Smooth muscle cell (in vitro differentiated cells): ENCODE measurements around the gene CELSR1. TPM values are rescaled to one million over a fixed set of nuclear protein-coding genes. Genes with fewer than 3 reads are reported as not detected.

Experiments used
- DNase-seq: peaks from one replicate; lab custom pipeline; 2025; ENCODE audit not compliant: unreplicated experiment; lab: John Stamatoyannopoulos, UW
- H2AFZ ChIP-seq: fragments of 200-600 bp; sonication (generic); 2 replicates; pipeline ENCODE4 v1.6.0; 2016; ENCODE audit warnings: antibody characterized with exemption, low read depth, mild to moderate bottlenecking
- H3F3A ChIP-seq: fragments of 200-600 bp; sonication (generic); 2 replicates; pipeline ENCODE4 v1.6.0; 2017; ENCODE audit warnings: antibody characterized with exemption, low read depth
- H3K27ac ChIP-seq: fragments of 200-600 bp; sonication (generic); 2 replicates; pipeline ENCODE4 v1.5.1; 2016; ENCODE audit warnings: low read depth, mild to moderate bottlenecking
- H3K27me3 ChIP-seq: fragments of 200-600 bp; sonication (generic); 2 replicates; pipeline ENCODE4 v1.6.1; 2016; ENCODE audit warnings: low read depth, mild to moderate bottlenecking
- H3K36me3 ChIP-seq: fragments of 200-600 bp; sonication (generic); 2 replicates; pipeline ENCODE4 v1.5.1; 2016; ENCODE audit warnings: low read depth
- H3K4me1 ChIP-seq: fragments of 200-600 bp; sonication (generic); 2 replicates; pipeline ENCODE4 v1.5.1; 2016; ENCODE audit warnings: low read depth
- H3K4me2 ChIP-seq: fragments of 200-600 bp; sonication (generic); 2 replicates; pipeline ENCODE4 v1.6.0; 2016; ENCODE audit warnings: mild to moderate bottlenecking
- H3K4me3 ChIP-seq: fragments of 200-600 bp; sonication (generic); 2 replicates; pipeline ENCODE4 v1.5.1; 2016; ENCODE audit warnings: mild to moderate bottlenecking
- H3K79me2 ChIP-seq: fragments of 200-600 bp; sonication (generic); 2 replicates; pipeline ENCODE4 v1.6.0; 2016; ENCODE audit warnings: low read depth, mild to moderate bottlenecking
- H3K9ac ChIP-seq: fragments of 200-600 bp; sonication (generic); 2 replicates; pipeline ENCODE4 v1.6.0; 2016; ENCODE audit warnings: low read depth
- H3K9me3 ChIP-seq: fragments of 200-600 bp; sonication (generic); replicated peaks from 2 replicates; pipeline ENCODE4 v1.5.1; 2016; ENCODE audit warnings: low read depth
- H4K20me1 ChIP-seq: fragments of 200-600 bp; sonication (generic); 2 replicates; pipeline ENCODE4 v1.6.0; 2016; ENCODE audit warnings: low read depth
- CTCF ChIP-seq: fragments of 200-600 bp; sonication (generic); IDR thresholded peaks from 2 replicates; pipeline ENCODE4 v1.5.1; 2017; ENCODE audit warnings: borderline replicate concordance, mild to moderate bottlenecking, antibody characterized with exemption; ENCODE audit not compliant: insufficient read depth, poor library complexity, severe bottlenecking
- WGBS: methylation state at CpG from one replicate; pipeline ENCODE4 v1.1.7; 2016; ENCODE audit warnings: low lambda C conversion rate; 5-methylcytosine and 5-hydroxymethylcytosine counted together
- polyA plus RNA-seq: library from polyadenylated mRNA; unstranded; fragments of >200 nt; fragmentation: Nextera tagmentation; extraction: Ambion mirVana; gene quantifications from 2 replicates; pipeline ENCODE4 v1.2.1, GENCODE V29; 2016
- total RNA-seq: library from RNA; depleted of rRNA; stranded (reverse); fragments of >200 nt; gene quantifications from 2 replicates; pipeline ENCODE4 v1.2.3, GENCODE V29; 2014

Gene CELSR1
- total and polyA plus RNA-seq, 2 experiments from 2014 or later, result 3.6 to 15.2 TPM

- Histone ChIP-seq H3K27ac (no peak overlapping the region), H3K9me3 (no peaks in the 10 kb centered on the region), H3K79me2 (no peaks in the 10 kb centered on the region), H3K36me3 (no peaks in the 10 kb centered on the region), H3K4me3 (no peak overlapping the region), H4K20me1 (no peaks in the 10 kb centered on the region), H2AFZ (no peak overlapping the region), H3K27me3 (no peaks in the 10 kb centered on the region), H3K9ac (no peak overlapping the region), H3K4me1 (no peaks in the 10 kb centered on the region), H3K4me2 (no peak overlapping the region), H3F3A (no peaks in the 10 kb centered on the region)
- no peak for DNase-seq
- TF ChIP-seq CTCF, result no peak
- WGBS, result 95% methylated on average over 5 of the region's 5 CpGs
Measured at GRCh38 chr22:46447906-46448305, 89.5 kb downstream of the CELSR1 start.

- Histone ChIP-seq H3F3A (no peaks in the 10 kb centered on the region), H2AFZ (no peak overlapping the region), H3K9ac (no peak overlapping the region), H3K4me3 (no peak overlapping the region), H3K27me3 (no peaks in the 10 kb centered on the region), H4K20me1 (no peaks in the 10 kb centered on the region), H3K4me1 (no peaks in the 10 kb centered on the region), H3K9me3 (no peaks in the 10 kb centered on the region), H3K27ac (no peak overlapping the region), H3K4me2 (no peak overlapping the region), H3K79me2 (no peaks in the 10 kb centered on the region), H3K36me3 (no peaks in the 10 kb centered on the region)
- no peak for TF ChIP-seq CTCF
- WGBS, result 61% methylated on average over 4 of the region's 4 CpGs
- DNase-seq, result no peak
Measured at GRCh38 chr22:46446799-46447198, 90.6 kb downstream of the CELSR1 start.

GRCh38 chr22:46445771-46446420 lies 91.5 kb downstream of the CELSR1 start:
- H3K4me3 ChIP-seq, result no peak overlapping the region
- 90% methylated on average over 18 of the region's 21 CpGs for WGBS
- H3K36me3 ChIP-seq, result no peaks in the 10 kb centered on the region
- no peak overlapping the region for H2AFZ ChIP-seq
- no peak overlapping the region for H3K4me2 ChIP-seq
- TF ChIP-seq CTCF, result no peak
- H4K20me1 ChIP-seq, result no peaks in the 10 kb centered on the region
- no peak overlapping the region for H3K27ac ChIP-seq
- H3K4me1 ChIP-seq, result no peaks in the 10 kb centered on the region
- no peaks in the 10 kb centered on the region for H3K79me2 ChIP-seq
- H3K27me3 ChIP-seq, result no peaks in the 10 kb centered on the region
- no peak for DNase-seq
- no peaks in the 10 kb centered on the region for H3F3A ChIP-seq
- no peaks in the 10 kb centered on the region for H3K9me3 ChIP-seq
- H3K9ac ChIP-seq, result no peak overlapping the region

- Histone ChIP-seq H3K9me3 (no peaks in the 10 kb centered on the region), H3K4me1 (no peaks in the 10 kb centered on the region), H3K79me2 (no peaks in the 10 kb centered on the region), H3K27ac (no peak overlapping the region), H3K36me3 (no peaks in the 10 kb centered on the region), H3K4me3 (no peak overlapping the region), H3F3A (no peaks in the 10 kb centered on the region), H3K9ac (no peak overlapping the region), H3K4me2 (no peak overlapping the region), H4K20me1 (no peaks in the 10 kb centered on the region), H2AFZ (no peak overlapping the region), H3K27me3 (no peaks in the 10 kb centered on the region)
- DNase-seq, result no peak
- 90% methylated on average over 10 of the region's 10 CpGs for WGBS
- TF ChIP-seq CTCF, result no peak
Measured at GRCh38 chr22:46444390-46444854, 93.0 kb downstream of the CELSR1 start.
